ENCODE measurements around the gene ZBTB42.

DNA sequence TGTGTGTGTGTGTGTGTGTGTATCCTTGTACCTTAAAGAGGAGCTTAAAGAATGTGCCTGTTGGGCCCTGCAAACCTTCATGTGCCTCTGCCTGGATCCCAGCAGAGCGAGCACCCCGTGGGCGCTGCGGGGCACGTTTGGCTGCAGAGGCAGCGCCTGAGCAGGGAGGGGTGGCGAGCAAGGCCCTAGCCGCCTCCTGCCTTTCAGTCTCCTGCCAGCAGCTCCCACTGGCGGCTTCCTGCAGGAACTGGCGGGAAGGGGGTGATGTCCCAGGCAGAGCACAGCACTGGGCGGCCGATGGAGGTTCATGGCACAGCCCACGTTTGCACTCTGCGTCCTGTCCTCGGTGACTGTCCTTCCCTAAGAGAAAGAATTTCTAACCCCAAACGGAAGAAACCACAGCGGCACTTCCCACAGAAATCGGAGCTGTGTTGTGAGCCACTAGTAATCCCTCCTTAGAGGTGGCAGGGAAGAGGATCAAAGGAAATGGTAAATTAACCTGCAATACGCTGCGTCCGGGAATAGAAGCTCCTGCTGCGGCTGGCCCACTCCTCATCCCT is 19.8 kb downstream of the ZBTB42 start:
- TF ChIP-seq, protein P1, sequence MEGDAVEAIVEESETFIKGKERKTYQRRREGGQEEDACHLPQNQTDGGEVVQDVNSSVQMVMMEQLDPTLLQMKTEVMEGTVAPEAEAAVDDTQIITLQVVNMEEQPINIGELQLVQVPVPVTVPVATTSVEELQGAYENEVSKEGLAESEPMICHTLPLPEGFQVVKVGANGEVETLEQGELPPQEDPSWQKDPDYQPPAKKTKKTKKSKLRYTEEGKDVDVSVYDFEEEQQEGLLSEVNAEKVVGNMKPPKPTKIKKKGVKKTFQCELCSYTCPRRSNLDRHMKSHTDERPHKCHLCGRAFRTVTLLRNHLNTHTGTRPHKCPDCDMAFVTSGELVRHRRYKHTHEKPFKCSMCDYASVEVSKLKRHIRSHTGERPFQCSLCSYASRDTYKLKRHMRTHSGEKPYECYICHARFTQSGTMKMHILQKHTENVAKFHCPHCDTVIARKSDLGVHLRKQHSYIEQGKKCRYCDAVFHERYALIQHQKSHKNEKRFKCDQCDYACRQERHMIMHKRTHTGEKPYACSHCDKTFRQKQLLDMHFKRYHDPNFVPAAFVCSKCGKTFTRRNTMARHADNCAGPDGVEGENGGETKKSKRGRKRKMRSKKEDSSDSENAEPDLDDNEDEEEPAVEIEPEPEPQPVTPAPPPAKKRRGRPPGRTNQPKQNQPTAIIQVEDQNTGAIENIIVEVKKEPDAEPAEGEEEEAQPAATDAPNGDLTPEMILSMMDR (IDR thresholded peaks at IDR 0.05): peak in 2 of 3 donors; percentile 37 to 39
- no peak for TF ChIP-seq POLR2A (IDR thresholded peaks at IDR 0.05)

All from ovary (tissue), 3 donors.